ENCODE results near the gene KCNN3.

DNA sequence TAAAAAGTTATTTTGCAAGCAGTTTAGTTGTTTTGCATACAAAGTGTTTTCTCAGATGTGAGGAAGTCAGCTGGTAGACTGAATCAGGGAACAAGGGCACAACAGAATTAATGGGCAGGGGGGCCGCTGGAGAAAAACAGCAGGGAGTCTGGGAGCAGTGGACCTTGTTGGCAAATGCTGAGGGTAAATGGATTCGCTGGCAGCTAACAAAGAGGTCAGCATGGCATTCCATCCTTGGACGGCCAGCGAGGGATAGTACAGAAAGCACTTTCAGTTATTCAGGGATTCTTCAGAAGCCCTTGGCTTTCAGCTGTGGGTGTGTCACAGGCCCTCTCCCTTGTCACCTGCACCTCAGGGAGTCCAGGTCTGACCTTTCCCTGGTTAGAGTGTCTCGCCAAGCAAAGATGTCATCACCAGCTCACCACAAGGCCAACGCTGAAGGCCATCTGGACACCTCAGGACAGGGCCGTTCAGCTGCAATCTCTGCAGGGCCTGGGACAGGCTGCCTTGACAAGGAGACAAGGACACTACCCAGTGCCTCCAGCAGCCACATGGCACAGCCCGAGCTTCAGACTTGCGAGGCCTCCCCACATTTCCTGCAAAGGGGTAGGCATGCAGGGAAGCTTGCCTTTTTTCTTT lies 90.4 kb downstream of the KCNN3 start:
- TF ChIP-seq, protein P1, sequence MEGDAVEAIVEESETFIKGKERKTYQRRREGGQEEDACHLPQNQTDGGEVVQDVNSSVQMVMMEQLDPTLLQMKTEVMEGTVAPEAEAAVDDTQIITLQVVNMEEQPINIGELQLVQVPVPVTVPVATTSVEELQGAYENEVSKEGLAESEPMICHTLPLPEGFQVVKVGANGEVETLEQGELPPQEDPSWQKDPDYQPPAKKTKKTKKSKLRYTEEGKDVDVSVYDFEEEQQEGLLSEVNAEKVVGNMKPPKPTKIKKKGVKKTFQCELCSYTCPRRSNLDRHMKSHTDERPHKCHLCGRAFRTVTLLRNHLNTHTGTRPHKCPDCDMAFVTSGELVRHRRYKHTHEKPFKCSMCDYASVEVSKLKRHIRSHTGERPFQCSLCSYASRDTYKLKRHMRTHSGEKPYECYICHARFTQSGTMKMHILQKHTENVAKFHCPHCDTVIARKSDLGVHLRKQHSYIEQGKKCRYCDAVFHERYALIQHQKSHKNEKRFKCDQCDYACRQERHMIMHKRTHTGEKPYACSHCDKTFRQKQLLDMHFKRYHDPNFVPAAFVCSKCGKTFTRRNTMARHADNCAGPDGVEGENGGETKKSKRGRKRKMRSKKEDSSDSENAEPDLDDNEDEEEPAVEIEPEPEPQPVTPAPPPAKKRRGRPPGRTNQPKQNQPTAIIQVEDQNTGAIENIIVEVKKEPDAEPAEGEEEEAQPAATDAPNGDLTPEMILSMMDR (IDR thresholded peaks at IDR 0.05; ENCODE audit: low read length): no peak
- TF ChIP-seq EZH2phosphoT487 (IDR thresholded peaks at IDR 0.05; ENCODE audit: low read length): no peak
